CD4-positive, alpha-beta T cell treated with Interleukin-17A for 4 hours (primary cell): ENCODE data around the gene DAND5.

Experiments used
- DNase-seq: peaks from one replicate; pipeline ENCODE4 v3.0.0-alpha.2; 2020; ENCODE audit warnings: mixed read lengths

Gene DAND5

GRCh38 chr19:12994701-12995595 is 25.6 kb downstream of the DAND5 start, which contains the start of gene NFIX:
Gene NFIX, plus strand, starts transcription at chr19:12995475. Its CDS starts 363 bp downstream, at chr19:12995838.
- DNase-seq = peak; percentile 75

- DNase-seq = peak; percentile 26
These were observed 26.4 kb downstream of the DAND5 start for GRCh38 chr19:12995596-12996405.

- DNase-seq = no peak
These were observed 27.2 kb downstream of the DAND5 start for GRCh38 chr19:12996406-12997094.

- DNase-seq = no peak
These were observed 28.0 kb downstream of the DAND5 start for GRCh38 chr19:12997179-12997966.

GRCh38 chr19:12997967-12998940 is 28.9 kb downstream of the DAND5 start:
- DNase-seq = no peak

GRCh38 chr19:13001166-13001501 is 31.8 kb downstream of the DAND5 start:
- no peak for DNase-seq

GRCh38 chr19:13001502-13002165 is 32.3 kb downstream of the DAND5 start:
- no peak for DNase-seq

- no peak for DNase-seq
These were observed 33.0 kb downstream of the DAND5 start for GRCh38 chr19:13002166-13002898.

- DNase-seq = no peak
These were observed 33.7 kb downstream of the DAND5 start for GRCh38 chr19:13003081-13003480.

GRCh38 chr19:13004273-13004672 is 34.9 kb downstream of the DAND5 start:
- DNase-seq = no peak

- no peak for DNase-seq
These were observed 35.9 kb downstream of the DAND5 start for GRCh38 chr19:13005253-13005652.

GRCh38 chr19:13005861-13006370 is 36.5 kb downstream of the DAND5 start:
- DNase-seq = no peak

- DNase-seq = no peak
These were observed 37.3 kb downstream of the DAND5 start for GRCh38 chr19:13006431-13007281.

GRCh38 chr19:13007292-13008045 is 38.1 kb downstream of the DAND5 start:
- DNase-seq = no peak

GRCh38 chr19:13008926-13009787 is 39.8 kb downstream of the DAND5 start:
- no peak for DNase-seq

- no peak for DNase-seq
These were observed 40.9 kb downstream of the DAND5 start for GRCh38 chr19:13010038-13010991.
